Measurements from ENCODE around the gene ADARB2. TPM values are rescaled to one million over a fixed set of nuclear protein-coding genes. Genes with fewer than 3 reads are reported as not detected.

The ADARB2 gene
- total RNA-seq, 2 experiments from 2014 or later, result 0.28 to 0.40 TPM

GRCh38 chr10:1411451-1411850, 325.9 kb downstream of the ADARB2 start:
- Mint-ChIP-seq H3K27ac (no peak overlapping the region), H3K27me3 (no peaks in the 10 kb centered on the region), H3K9me3 (peaks cover 5% of the 10 kb centered on the region), H3K4me3 (no peak overlapping the region), H3K4me1 (peaks cover 2% of the 10 kb centered on the region), H3K36me3 (no peaks in the 10 kb centered on the region)
- ATAC-seq (ENCODE audit: low read depth) (no peak), DNase-seq (no peak)
- POLR2A ChIA-PET, result no interaction called here

GRCh38 chr10:1410469-1411395, 326.6 kb downstream of the ADARB2 start:
- ATAC-seq (ENCODE audit: low read depth) (no peak), DNase-seq (no peak)
- no peak overlapping the region for H3K27ac Mint-ChIP-seq
- H3K36me3 Mint-ChIP-seq, result no peaks in the 10 kb centered on the region
- peaks cover 2% of the 10 kb centered on the region for H3K4me1 Mint-ChIP-seq
- H3K9me3 Mint-ChIP-seq, result peaks cover 5% of the 10 kb centered on the region
- no peaks in the 10 kb centered on the region for H3K27me3 Mint-ChIP-seq
- POLR2A ChIA-PET, result no interaction called here
- H3K4me3 Mint-ChIP-seq, result no peak overlapping the region

- H3K4me1 Mint-ChIP-seq, result peaks cover 2% of the 10 kb centered on the region
- POLR2A ChIA-PET, result no interaction called here
- no peak overlapping the region for H3K27ac Mint-ChIP-seq
- H3K36me3 Mint-ChIP-seq, result no peaks in the 10 kb centered on the region
- peaks cover 3% of the 10 kb centered on the region for H3K9me3 Mint-ChIP-seq
- ATAC-seq (ENCODE audit: low read depth) (no peak), DNase-seq (no peak)
- no peak overlapping the region for H3K4me3 Mint-ChIP-seq
- no peaks in the 10 kb centered on the region for H3K27me3 Mint-ChIP-seq
Measured at GRCh38 chr10:1410032-1410431, 327.3 kb downstream of the ADARB2 start.

GRCh38 chr10:1409392-1409791, 327.9 kb downstream of the ADARB2 start:
- no peaks in the 10 kb centered on the region for H3K9me3 Mint-ChIP-seq
- POLR2A ChIA-PET, result no interaction called here
- H3K27ac Mint-ChIP-seq, result no peak overlapping the region

GRCh38 chr10:1408651-1409367, 328.5 kb downstream of the ADARB2 start:
- H3K27ac Mint-ChIP-seq, result no peak overlapping the region
- peaks cover 2% of the 10 kb centered on the region for H3K4me1 Mint-ChIP-seq
- ATAC-seq (ENCODE audit: low read depth) (no peak), DNase-seq (no peak)
- no peaks in the 10 kb centered on the region for H3K9me3 Mint-ChIP-seq
- H3K4me3 Mint-ChIP-seq, result no peak overlapping the region
- H3K27me3 Mint-ChIP-seq, result no peaks in the 10 kb centered on the region
- POLR2A ChIA-PET, result no interaction called here
- no peaks in the 10 kb centered on the region for H3K36me3 Mint-ChIP-seq

More at GRCh38 chr10:1409392-1409791, 327.9 kb downstream of the ADARB2 start:
- H3K4me1 Mint-ChIP-seq, result peaks cover 2% of the 10 kb centered on the region
- no peak overlapping the region for H3K4me3 Mint-ChIP-seq
- ATAC-seq (ENCODE audit: low read depth) (no peak), DNase-seq (no peak)
- H3K27me3 Mint-ChIP-seq, result no peaks in the 10 kb centered on the region
- no peaks in the 10 kb centered on the region for H3K36me3 Mint-ChIP-seq

- no peak overlapping the region for H3K4me3 Mint-ChIP-seq
- H3K27me3 Mint-ChIP-seq, result no peaks in the 10 kb centered on the region
- H3K4me1 Mint-ChIP-seq, result peaks cover 2% of the 10 kb centered on the region
- H3K36me3 Mint-ChIP-seq, result no peaks in the 10 kb centered on the region
- DNase-seq (no peak), ATAC-seq (ENCODE audit: low read depth) (no peak)
- H3K9me3 Mint-ChIP-seq, result no peaks in the 10 kb centered on the region
- no peak overlapping the region for H3K27ac Mint-ChIP-seq
- POLR2A ChIA-PET, result no interaction called here
Measured at GRCh38 chr10:1406967-1407945, 330.1 kb downstream of the ADARB2 start.

- DNase-seq (no peak), ATAC-seq (ENCODE audit: low read depth) (no peak)
- H3K4me3 Mint-ChIP-seq, result no peak overlapping the region
- no peaks in the 10 kb centered on the region for H3K4me1 Mint-ChIP-seq
- H3K9me3 Mint-ChIP-seq, result no peaks in the 10 kb centered on the region
- H3K27ac Mint-ChIP-seq, result no peak overlapping the region
- no peaks in the 10 kb centered on the region for H3K36me3 Mint-ChIP-seq
- no peaks in the 10 kb centered on the region for H3K27me3 Mint-ChIP-seq
- POLR2A ChIA-PET, result no interaction called here
Measured at GRCh38 chr10:1406132-1406966, 331.0 kb downstream of the ADARB2 start.

GRCh38 chr10:1404323-1405260, 332.7 kb downstream of the ADARB2 start:
- H3K36me3 Mint-ChIP-seq, result no peaks in the 10 kb centered on the region
- H3K27me3 Mint-ChIP-seq, result no peaks in the 10 kb centered on the region
- POLR2A ChIA-PET, result no interaction called here
- H3K27ac Mint-ChIP-seq, result no peak overlapping the region
- ATAC-seq (ENCODE audit: low read depth) (no peak), DNase-seq (no peak)
- no peak overlapping the region for H3K4me3 Mint-ChIP-seq
- no peaks in the 10 kb centered on the region for H3K4me1 Mint-ChIP-seq
- H3K9me3 Mint-ChIP-seq, result no peaks in the 10 kb centered on the region

GRCh38 chr10:1403508-1404322, 333.6 kb downstream of the ADARB2 start:
- no peaks in the 10 kb centered on the region for H3K9me3 Mint-ChIP-seq
- no peak overlapping the region for H3K27ac Mint-ChIP-seq
- DNase-seq (no peak), ATAC-seq (ENCODE audit: low read depth) (no peak)
- H3K4me3 Mint-ChIP-seq, result no peak overlapping the region
- no peaks in the 10 kb centered on the region for H3K36me3 Mint-ChIP-seq
- POLR2A ChIA-PET, result no interaction called here
- no peaks in the 10 kb centered on the region for H3K4me1 Mint-ChIP-seq
- H3K27me3 Mint-ChIP-seq, result no peaks in the 10 kb centered on the region

GRCh38 chr10:1402816-1403507, 334.4 kb downstream of the ADARB2 start:
- ATAC-seq (ENCODE audit: low read depth) (no peak), DNase-seq (no peak)
- no peaks in the 10 kb centered on the region for H3K9me3 Mint-ChIP-seq
- H3K4me1 Mint-ChIP-seq, result no peaks in the 10 kb centered on the region
- H3K27me3 Mint-ChIP-seq, result no peaks in the 10 kb centered on the region
- no peak overlapping the region for H3K4me3 Mint-ChIP-seq
- POLR2A ChIA-PET, result no interaction called here
- H3K36me3 Mint-ChIP-seq, result no peaks in the 10 kb centered on the region
- H3K27ac Mint-ChIP-seq, result no peak overlapping the region

All from activated naive CD8-positive, alpha-beta T cell treated with anti-CD3 and anti-CD28 coated beads, Interleukin-2, amount 10 ng/mL, durations not matched to agents 7 days and 5 days (primary cell).